GM18951 (cell line): ENCODE data around the gene FAM180B.
"Not testable (repeated sequence)": the region's sequence is repeated elsewhere in the genome, so short reads cannot be mapped to it uniquely, and the experiment has no call there.

Experiments used
- POLR2A ChIP-seq: IDR thresholded peaks from 4 replicates; pipeline ENCODE4 v1.6.1; 2011; ENCODE audit warnings: mild to moderate bottlenecking; ENCODE audit not compliant: insufficient read length, insufficient read depth; ENCODE audit errors: extremely low read depth
- in situ Hi-C: fragments of 300-500 bp; cut with MboI; formaldehyde crosslinking; loops from one replicate; pipeline ENCODE4 v1.12.0; 2022; ENCODE audit warnings: low sequenced_read_pairs, mixed read lengths, inconsistent platforms; ENCODE audit not compliant: unreplicated experiment

The FAM180B gene

GRCh38 chr11:47628026-47628425, 41.5 kb downstream of the FAM180B start:
- in situ Hi-C loops = no loop called here
- TF ChIP-seq POLR2A = no peak

- no peak for TF ChIP-seq POLR2A
- in situ Hi-C loops = no loop called here
Measured at GRCh38 chr11:47631473-47631872, 45.0 kb downstream of the FAM180B start.

DNA sequence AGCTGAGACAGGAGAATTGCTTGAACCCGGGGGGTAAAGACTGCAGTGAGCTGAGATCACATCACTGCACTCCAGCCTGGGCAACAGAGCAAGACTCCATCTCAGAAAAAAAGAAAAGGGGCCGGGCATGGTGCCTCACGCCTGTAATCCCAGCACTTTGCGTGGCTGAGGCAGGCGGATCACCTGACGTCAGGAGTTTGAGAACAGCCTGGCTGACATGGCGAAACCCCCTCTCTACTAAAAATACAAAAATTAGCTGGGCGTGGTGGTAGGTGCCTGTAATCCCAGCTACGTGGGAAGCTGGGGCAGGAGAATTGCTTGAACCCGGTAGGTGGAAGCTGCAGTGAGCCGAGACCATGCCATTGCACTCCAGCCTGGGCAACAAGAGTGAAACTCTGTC, 49.9 kb downstream of the FAM180B start:
- in situ Hi-C loops = not testable (repeated sequence)
